CD4-positive, alpha-beta T cell treated with Interleukin-6 for 4 hours (primary cell): ENCODE results near the gene PDE6D.
"Not testable (repeated sequence)": the region's sequence is repeated elsewhere in the genome, so short reads cannot be mapped to it uniquely, and the experiment has no call there.

ENCODE experiments used
- DNase-seq: peaks from one replicate; pipeline ENCODE4 v3.0.0-alpha.2; 2020; ENCODE audit warnings: mixed read lengths

PDE6D gene

GRCh38 chr2:231717281-231718171, 63.6 kb downstream of the PDE6D start:
- DNase-seq = no peak

- no peak for DNase-seq
Observed at GRCh38 chr2:231716666-231717280, 64.3 kb downstream of the PDE6D start.

GRCh38 chr2:231715988-231716616, 65.0 kb downstream of the PDE6D start:
- DNase-seq = no peak

GRCh38 chr2:231715499-231715837, 65.6 kb downstream of the PDE6D start:
- DNase-seq = no peak

- DNase-seq = peak; percentile 86
Observed at GRCh38 chr2:231714639-231715498, 66.2 kb downstream of the PDE6D start.

GRCh38 chr2:231713730-231714638, 67.1 kb downstream of the PDE6D start:
- peak; percentile 92 for DNase-seq

- DNase-seq = not testable (repeated sequence)
Observed at GRCh38 chr2:231713406-231713729, 67.7 kb downstream of the PDE6D start.

GRCh38 chr2:231712451-231713021, 68.5 kb downstream of the PDE6D start:
- peak; percentile 18 for DNase-seq

- peak; percentile 12 for DNase-seq
Observed at GRCh38 chr2:231711677-231712450, 69.2 kb downstream of the PDE6D start.

- peak; percentile 26 for DNase-seq
Observed at GRCh38 chr2:231710799-231711676, 70.0 kb downstream of the PDE6D start.

- peak; percentile 84 for DNase-seq
Observed at GRCh38 chr2:231709981-231710798, 70.9 kb downstream of the PDE6D start.

- DNase-seq = no peak
Observed at GRCh38 chr2:231709636-231709980, 71.5 kb downstream of the PDE6D start.

- DNase-seq = peak; percentile 61
Observed at GRCh38 chr2:231708773-231709635, 72.1 kb downstream of the PDE6D start.

GRCh38 chr2:231707927-231708772, 72.9 kb downstream of the PDE6D start, which contains the start of gene PTMA:
Gene PTMA, plus strand, starts transcription at chr2:231708525. Its CDS starts 182 bp downstream, at chr2:231708707.
- DNase-seq = peak; percentile 99

GRCh38 chr2:231707625-231707926, 73.5 kb downstream of the PDE6D start:
- peak; percentile 55 for DNase-seq

- DNase-seq = peak; percentile 98
Observed at GRCh38 chr2:231706731-231707624, 74.1 kb downstream of the PDE6D start.
